Kasumi-1 (cell line): ENCODE measurements around the gene ANXA11.

Experiments used
- DNase-seq, 2 experiments: peaks; one replicate each; lab custom pipeline; 2025; lab: John Stamatoyannopoulos, UW

ANXA11 gene

GRCh38 chr10:80165173-80165572 lies 40.2 kb downstream of the ANXA11 start:
- no peak for DNase-seq

- no peak for DNase-seq
These were observed 40.7 kb downstream of the ANXA11 start for GRCh38 chr10:80164596-80164995.

GRCh38 chr10:80163741-80164341 lies 41.5 kb downstream of the ANXA11 start:
- DNase-seq: no peak

DNA sequence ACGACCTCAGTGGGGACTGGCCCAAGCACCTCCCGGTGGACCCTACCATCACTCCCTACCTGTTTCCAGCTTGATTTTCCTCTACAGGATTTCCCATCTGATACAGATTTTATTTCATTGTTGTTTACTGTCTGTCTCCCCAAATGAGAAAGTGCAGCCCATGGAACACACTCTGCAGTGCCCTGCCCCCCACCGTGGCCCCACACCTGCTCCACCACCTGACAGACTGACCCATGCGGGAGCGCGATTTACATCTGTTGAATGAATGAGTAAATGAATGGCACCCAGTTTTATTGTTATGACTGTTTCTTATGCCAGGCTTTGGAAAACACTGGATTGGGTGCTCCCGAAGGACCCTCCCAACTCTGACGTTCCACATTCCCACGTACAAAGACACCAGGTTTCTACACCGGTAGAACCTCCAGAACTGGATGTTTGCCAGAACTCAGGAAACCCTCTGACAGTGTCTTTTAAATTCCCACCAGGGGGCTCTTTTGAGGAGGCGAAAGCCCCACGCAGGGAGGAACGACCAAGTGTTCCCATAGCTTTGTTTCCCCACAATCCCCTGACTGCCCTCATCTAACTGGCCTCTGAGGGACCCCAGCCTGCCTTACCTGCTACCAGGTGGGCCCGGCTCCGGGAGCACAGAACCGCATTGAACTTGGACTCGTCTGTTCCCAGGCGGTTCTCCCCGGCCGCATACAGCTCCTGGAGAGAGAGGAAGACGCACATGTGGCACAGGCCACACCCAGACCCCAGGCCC lies 43.8 kb downstream of the ANXA11 start:
- DNase-seq: peak in 1 of 2 experiments; percentile 22

DNA sequence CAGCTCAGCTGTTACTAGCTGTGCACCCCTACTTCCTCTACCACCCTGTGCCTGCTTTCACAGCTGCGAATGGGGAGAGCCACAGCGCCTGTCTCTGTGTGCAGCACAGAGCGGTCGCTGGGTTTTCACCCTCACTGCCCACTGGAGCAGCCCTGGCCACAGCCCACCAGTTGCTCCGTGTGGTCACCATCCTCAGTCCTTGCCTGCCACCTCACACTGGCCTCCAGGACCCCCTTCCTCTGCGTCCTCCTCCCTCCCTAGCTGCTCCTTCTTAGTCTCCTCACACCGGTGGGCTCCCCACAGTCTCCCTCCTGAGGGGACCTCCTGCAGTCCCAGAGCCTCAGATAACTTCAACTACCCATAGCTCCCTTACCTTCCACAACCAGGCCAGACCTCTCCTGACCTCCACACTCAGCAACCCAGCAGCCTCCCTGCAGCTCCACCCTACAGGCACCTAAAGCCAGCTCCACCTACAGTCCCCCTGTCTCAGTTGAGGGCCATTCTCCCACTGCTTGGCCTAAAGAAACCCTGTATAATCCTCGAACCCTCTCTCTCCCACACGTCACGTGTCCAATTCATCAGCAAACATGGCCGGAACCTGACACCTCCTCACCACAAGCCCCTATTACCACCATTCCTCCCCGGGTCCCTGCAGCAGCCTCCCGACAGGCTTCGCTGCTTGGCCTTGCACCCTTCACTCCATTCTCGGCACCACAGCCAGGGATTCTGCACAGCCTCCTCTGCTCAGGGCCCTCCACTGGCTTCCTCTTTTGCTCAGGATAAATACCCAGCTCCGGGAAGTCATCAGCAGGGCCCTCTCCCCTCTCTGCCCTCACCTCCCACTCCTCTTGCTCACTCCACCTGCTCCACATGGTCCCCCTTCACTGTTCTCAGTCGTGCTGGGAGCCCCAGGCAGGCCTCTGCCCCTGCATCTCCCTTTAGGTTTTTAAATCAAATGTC lies 44.7 kb downstream of the ANXA11 start:
- DNase-seq: peak; percentile 46 to 64

GRCh38 chr10:80159166-80159873 lies 46.0 kb downstream of the ANXA11 start:
- no peak for DNase-seq

DNA sequence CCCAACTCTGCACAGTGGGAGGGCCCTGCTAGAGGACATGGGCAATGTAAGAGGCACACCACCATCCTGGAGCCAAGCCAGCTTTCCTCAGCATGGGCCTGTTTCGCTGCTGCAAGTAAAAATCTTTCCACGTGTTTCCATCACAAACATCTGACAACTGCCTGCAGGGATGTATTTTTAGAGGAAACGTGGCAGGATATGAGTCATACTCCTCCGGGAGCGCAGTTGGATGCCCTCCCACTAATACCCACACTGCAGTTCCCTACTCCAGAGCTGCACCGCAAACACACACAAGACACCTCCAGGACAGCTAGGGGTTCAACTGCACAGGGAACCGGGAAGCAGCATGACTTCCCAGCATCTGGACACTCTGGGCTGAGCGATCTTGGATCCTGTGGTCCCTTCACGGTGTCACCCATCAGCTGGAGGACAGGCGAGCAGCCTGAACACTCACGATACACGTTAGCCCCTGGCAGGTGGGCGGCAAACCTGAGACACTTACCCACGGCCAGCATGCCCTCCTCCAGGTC lies 46.7 kb downstream of the ANXA11 start:
- peak; percentile 99 for DNase-seq

GRCh38 chr10:80158126-80158525 lies 47.2 kb downstream of the ANXA11 start:
- no peak for DNase-seq

- no peak for DNase-seq
These were observed 47.8 kb downstream of the ANXA11 start for GRCh38 chr10:80157561-80157960.

- DNase-seq: no peak
These were observed 49.1 kb downstream of the ANXA11 start for GRCh38 chr10:80156216-80156615.

DNA sequence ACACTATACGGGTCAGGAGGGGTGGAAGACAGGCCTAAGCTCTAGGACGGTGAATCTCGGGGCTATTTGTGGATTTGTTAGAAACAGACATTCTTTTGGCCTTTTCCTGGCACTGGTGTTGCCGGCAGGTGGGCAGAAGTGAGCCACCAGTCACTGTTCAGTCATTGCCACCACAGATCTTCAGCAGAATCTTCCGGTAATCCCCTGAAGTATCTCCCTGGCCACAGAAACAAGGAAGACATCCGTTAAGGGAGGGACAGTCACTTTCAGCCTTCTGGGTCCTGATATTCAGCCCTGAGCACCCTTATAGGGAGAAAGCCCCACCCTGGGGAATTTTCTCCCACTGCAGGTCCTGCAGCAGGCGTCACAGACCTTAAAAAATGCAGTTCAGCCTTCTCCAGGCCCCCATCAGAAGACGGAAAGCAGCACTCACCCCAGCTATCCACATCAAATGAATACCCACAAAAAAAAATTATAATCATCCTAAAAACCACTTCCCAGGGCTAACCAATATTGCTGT lies 49.6 kb downstream of the ANXA11 start:
- DNase-seq: no peak

GRCh38 chr10:80154978-80155695 lies 50.2 kb downstream of the ANXA11 start:
- DNase-seq: no peak

GRCh38 chr10:80154626-80154977 lies 50.7 kb downstream of the ANXA11 start:
- no peak for DNase-seq

DNA sequence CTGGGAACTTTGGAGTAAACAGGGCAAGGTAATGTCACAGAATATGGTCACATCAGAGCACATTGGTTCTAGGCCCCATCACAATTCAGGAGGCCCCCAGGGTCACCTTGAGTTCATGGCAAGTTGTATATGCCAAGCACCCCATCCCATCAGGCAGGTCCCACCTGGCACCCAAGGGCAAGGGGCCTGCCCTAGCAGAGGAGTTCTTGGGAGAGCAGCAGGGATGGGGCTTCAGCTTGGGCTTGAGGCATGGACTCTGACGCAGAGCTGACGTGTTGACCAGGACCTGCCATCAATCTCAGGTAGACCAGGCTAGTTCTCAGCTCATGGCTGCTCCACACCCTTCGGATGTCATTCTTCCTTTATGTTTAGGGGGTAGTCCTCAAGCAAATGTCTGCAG lies 51.9 kb downstream of the ANXA11 start:
- no peak for DNase-seq

DNA sequence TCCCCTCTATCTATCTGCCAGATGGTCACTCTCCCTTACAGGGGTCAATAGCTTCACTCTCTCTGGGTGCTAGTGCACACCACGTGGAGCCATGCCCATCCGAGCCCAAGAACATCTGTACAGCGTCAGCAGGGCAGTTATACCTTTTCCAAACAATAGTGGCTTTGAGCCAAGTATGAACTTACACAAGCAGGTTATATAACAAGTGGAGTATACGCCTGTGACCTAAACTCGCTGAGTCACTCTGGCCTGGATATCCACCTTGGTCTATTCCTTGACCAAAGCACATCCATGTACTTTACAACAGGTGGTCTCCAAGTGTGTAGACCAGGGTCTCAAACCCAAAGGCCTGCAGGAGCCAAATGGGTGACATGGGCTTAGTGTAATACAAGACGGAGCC lies 52.5 kb downstream of the ANXA11 start:
- DNase-seq: no peak

DNA sequence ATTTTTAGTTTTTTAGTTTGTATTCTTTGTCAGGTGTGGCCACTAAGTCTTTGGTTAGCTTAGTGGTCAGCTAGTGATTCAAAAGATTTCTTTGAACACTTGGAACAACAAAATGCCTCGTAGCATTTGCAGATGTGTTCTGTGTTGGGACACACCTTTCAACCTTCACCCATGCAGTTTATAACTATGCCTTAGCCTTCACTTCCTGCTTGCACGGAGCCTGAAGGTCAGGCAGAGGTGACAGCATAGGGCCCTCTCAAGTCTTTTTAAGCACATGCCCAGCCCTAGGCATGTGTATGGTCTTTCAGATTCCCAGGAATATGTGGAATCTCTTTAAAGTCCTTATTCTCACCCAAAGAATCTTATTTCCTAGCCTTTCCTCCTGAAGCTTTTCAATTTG lies 55.2 kb downstream of the ANXA11 start:
- DNase-seq: no peak

DNA sequence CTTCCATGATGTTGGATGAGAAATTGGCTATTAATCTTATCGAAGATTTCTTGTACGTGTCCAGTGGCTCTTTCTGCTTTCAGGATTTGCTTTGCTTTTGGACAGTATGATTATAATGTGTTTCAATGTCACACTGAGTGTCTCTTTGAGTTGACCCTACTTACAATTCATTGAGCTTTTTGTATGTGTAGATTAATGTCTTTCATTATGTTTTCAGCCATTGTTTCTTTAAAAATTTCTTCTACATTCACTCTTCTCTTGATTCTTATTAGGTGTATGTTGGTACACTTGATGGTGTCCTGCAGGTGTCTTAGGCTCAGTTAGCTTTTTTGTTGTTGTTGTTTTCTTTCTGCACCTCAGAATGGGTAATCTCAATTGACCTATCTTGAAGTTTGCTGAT lies 56.2 kb downstream of the ANXA11 start:
- no peak for DNase-seq

GRCh38 chr10:80148166-80148805 lies 57.1 kb downstream of the ANXA11 start:
- DNase-seq: no peak

DNA sequence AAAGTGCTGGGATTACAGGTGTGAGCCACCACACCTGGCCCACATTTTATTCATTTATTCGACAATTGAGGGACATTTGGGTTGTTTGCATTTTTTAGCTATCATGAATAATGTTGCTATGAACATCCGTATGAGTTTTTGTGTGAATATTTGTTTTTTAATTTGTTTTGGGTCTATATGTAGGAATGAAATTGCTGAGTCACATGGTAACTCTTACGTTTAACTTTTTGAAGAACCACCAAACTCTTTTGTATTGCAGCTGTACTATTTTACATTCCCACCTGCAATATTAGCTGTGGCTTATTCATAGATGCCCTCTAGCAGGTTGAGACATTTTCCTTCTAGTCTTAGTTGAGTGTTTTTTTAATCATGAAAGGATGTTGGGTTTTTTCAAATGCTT lies 58.4 kb downstream of the ANXA11 start:
- no peak for DNase-seq
